ENCODE data around the gene ZFYVE9.
A peak's percentile ranks its signal among the peaks of the same experiment; 100 is the strongest.
"Not testable (repeated sequence)": the region's sequence is repeated elsewhere in the genome, so short reads cannot be mapped to it uniquely, and the experiment has no call there.

ZFYVE9 gene, protein sequence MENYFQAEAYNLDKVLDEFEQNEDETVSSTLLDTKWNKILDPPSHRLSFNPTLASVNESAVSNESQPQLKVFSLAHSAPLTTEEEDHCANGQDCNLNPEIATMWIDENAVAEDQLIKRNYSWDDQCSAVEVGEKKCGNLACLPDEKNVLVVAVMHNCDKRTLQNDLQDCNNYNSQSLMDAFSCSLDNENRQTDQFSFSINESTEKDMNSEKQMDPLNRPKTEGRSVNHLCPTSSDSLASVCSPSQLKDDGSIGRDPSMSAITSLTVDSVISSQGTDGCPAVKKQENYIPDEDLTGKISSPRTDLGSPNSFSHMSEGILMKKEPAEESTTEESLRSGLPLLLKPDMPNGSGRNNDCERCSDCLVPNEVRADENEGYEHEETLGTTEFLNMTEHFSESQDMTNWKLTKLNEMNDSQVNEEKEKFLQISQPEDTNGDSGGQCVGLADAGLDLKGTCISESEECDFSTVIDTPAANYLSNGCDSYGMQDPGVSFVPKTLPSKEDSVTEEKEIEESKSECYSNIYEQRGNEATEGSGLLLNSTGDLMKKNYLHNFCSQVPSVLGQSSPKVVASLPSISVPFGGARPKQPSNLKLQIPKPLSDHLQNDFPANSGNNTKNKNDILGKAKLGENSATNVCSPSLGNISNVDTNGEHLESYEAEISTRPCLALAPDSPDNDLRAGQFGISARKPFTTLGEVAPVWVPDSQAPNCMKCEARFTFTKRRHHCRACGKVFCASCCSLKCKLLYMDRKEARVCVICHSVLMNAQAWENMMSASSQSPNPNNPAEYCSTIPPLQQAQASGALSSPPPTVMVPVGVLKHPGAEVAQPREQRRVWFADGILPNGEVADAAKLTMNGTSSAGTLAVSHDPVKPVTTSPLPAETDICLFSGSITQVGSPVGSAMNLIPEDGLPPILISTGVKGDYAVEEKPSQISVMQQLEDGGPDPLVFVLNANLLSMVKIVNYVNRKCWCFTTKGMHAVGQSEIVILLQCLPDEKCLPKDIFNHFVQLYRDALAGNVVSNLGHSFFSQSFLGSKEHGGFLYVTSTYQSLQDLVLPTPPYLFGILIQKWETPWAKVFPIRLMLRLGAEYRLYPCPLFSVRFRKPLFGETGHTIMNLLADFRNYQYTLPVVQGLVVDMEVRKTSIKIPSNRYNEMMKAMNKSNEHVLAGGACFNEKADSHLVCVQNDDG (N-terminal part only)

DNA sequence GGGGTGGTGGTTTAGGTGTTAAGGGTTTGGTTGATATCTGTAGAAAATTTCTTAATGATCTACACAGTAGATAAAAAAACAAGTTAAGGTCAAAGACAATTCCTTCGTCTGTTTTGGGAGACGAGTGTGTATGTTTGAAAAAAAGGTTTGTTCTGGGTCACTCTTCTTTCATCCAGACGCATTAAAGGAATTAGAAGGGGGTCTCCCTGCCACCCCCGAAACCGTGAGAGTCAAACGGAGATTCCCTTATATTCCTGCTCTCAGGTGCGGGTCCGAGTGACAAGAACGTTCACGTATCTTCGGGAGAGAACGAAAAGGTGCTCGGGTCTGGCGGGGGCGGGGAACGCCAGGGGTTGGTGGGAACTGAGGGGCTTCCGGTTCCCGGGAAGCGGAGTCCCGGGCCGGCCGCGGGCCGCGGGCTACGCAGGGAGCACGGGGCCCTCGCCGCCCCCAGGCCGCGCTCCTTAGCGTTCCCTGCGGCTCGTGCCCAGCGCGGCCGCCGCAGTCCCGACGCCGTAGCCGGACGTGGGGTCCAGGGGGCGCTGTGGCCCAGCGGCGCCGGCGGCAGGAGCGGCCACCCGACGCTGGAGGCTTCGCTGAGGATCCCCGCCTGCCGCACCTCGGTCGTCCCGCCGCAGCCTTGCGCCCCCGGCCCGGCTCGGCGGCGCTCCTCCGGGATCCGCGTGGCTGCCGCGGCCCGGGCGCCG lies at the start of gene ZFYVE9:
ZFYVE9 (plus strand) TSS at position 577 of the 707 bp plus-strand sequence. CDS start 91,118 bp downstream, outside the sequence.
- peak; percentile 88 for DNase-seq (ENCODE audit: low spot score)

DNA sequence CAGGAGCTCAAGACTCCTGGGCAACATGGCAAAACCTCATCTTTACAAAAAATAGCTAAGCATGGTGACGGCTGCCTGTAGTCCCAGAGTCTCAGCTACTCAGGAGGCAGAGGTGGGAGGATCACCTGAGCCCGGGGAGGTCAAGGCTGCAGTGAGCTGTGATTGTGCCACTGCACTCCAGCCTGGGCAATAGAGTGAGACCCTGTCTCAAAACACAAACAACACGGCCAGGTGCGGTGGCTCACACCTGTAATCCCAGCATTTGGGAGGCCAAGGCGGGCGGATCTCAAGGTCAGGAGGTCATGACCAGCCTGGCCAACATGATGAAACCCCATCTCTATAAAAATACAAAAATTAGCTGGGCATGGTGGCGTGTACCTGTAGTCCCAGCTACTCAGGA lies 47.6 kb upstream of the ZFYVE9 start:
- not testable (repeated sequence) for DNase-seq (ENCODE audit: low spot score)

DNA sequence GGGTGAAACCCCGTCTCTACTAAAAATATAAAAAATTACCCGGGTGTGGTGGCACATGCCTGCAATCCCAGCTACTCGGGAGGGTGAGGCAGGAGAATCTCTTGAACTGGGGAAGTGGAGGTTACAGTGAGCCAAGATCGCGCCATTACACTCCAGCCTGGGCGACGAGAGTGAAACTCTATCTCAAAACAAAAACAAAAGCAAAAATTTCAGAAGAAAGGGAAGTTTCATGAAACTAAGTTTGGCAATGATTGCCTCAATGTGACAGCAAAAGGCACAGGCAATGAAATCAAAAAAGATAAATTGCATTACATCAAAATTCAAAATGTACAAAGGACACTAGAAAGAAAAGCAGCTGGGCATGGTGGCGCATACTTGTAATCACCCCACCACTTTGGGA lies 45.7 kb upstream of the ZFYVE9 start:
- no peak for DNase-seq (ENCODE audit: low spot score)

DNA sequence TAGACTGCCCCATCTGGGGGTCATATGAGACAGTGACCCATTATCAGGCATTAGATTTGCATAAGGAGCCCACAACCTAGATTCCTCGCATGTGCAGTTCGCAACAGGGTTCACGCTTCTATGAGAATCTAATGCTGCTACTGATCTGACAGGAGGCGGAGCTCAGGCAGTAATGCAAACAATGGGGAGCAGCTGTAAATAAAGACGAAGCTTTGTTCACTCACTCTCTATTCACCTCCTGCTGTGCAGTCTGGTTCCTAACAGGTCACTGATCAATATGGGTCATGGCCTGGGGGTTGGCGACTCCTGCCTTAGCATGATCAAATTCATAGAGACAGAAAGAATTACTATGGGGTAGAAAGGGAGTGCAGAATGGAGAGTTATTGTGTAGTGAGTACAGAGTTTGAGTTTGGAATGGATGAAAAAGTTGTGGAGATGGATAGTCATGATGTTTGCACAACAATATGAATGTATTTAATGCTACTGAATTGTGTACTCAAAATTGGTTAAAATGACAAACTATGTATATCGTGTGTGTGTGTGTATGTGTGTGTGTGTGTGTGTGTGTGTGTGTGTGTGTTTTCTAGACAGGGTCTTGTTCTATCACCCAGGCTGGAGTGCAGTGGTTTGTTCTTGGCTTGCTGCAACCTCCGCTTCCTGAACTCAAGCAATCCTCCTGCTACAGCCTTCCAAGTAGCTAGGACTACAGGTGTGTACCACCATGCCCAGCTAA lies 43.6 kb upstream of the ZFYVE9 start:
- DNase-seq (ENCODE audit: low spot score), result no peak

DNA sequence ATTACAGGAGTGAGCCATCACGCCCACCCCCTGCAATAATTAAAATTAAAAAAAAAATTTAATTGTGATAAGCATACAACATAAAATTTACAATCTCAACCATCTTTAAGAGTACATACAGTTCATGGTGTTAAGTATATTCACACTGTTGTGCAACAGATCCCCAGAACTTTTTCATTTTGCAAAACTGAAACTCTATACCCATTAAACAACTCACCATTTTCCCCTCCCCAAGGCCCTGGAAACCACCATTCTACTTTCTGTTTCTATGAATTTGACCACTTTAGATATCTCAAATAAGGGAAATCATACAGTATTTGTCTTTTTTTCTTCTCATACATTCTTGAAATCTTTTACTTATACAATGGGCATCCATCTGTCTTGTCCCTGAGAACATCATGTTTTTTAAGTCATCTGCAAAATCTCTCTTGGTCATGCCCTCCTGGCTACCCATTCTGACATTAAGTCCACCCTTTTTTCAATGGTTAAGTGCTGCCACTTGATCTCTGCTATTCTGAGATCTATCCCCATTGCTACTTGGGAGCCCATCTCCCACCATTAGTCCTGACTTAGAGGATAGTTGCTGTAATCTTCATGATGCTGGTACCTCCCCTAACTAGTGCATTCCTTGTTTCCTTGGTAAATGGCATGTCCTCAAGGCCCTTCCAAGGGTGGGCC lies 39.4 kb upstream of the ZFYVE9 start:
- no peak for DNase-seq (ENCODE audit: low spot score)

DNA sequence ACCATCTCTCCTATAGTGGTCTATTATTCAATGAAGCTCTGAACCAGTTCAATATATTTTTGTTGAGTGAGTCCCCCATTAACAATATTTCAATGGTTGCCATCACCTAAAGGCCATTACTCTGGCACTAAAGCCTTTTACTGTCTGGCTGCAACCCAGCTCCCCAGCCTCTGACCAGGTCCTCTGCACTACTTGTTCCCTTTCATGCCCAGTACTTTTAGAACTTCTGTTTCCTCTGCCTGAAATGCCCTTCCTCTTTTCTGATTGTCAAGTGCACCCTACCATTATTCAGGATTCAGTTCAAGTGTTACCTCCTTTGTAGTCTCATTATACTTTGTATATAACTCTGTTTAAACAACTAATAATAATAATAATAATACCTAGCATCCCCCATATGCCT lies 30.4 kb upstream of the ZFYVE9 start:
- no peak for DNase-seq (ENCODE audit: low spot score)

DNA sequence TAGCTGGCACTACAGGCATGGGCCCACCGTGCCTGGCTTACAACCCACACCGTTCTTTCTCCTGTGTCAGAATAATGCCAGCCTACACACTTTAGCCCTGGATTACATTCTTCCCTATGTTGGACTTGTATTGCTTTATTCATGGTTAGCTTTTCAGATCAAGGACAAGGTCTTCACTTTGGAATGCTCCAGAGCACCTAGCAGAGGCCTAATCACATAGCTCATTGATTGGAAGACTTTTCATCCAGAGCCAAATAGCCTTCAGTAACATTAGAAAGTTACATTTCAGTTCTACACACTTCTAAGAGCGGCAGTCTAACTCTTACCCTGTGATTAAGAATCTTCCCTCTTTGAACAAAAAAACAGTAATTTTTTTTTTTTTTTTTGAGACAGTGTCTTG lies 29.4 kb upstream of the ZFYVE9 start:
- no peak for DNase-seq (ENCODE audit: low spot score)

DNA sequence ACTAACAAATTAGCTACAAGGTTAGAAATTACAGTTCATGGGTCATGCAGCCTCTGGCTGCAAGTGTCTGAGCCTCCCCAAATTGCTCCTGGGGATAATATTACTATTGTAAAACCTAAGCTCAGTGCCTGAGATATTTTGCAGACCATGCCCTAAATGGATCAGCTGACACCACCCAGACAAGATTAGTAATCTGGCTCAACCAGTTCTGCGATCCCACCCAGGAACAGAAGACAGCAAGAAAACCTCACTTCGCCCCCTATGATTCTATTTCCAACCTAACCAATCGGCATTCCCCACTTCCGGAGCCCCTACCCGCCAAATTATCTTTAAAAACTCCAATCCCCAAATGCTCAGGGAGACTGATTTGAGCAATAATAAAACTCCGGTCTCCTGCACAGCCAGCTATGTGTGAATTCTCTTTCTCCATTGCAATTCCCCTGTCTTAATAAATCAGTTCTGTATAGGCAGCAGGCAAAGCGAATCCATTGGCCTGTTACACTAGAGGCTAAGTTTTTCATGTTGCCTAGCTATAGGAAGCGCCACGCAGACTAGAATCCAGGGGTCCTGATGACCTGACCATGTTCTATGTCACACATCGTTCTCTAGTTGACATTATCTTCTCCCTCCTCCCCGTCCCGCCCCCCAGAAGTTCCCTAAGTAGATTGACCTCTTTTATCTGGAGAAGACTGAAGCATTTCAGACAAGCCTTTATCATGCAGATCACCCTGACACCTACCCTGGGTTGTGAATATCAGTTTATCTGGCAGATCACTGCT lies 22.4 kb upstream of the ZFYVE9 start:
- DNase-seq (ENCODE audit: low spot score), result no peak

DNA sequence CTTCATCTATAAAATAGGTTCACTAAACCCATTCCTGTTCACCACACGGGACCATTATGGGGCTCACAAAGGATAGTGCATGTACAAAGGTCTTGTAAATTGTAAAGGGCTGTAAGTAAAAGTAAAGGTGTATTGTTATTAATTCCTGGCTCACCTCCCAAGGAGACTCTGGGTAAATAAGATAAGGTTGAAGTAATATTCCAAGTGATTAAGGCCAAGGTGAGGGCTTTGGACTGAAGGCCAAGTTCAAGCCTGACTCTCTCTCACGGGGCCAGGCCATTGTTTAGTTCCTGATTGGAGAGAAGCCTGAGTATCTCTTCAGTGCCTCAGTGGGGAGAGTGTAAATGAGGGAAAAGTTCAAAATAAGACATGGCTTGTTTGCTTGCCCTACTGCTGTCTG lies 19.5 kb upstream of the ZFYVE9 start:
- DNase-seq (ENCODE audit: low spot score), result no peak

DNA sequence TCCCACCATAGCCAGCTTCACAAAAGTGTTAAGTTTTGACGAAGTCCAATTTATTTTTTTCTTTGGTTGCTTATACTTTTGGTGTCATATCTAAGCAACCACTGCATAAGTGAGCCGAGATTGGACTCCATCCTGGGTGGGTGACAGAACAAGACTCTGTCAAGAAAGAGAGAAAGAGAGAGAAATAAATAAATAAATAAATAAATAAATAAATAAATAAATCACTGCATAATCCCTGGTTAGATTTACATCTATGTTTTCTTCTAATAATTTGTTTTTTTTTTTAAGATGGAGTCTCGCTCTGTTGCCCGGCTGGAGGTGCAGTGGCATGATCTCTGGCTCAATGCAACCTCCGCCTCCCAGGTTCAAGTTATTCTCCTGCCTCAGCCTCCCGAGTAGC lies 18.3 kb upstream of the ZFYVE9 start:
- DNase-seq (ENCODE audit: low spot score), result no peak

DNA sequence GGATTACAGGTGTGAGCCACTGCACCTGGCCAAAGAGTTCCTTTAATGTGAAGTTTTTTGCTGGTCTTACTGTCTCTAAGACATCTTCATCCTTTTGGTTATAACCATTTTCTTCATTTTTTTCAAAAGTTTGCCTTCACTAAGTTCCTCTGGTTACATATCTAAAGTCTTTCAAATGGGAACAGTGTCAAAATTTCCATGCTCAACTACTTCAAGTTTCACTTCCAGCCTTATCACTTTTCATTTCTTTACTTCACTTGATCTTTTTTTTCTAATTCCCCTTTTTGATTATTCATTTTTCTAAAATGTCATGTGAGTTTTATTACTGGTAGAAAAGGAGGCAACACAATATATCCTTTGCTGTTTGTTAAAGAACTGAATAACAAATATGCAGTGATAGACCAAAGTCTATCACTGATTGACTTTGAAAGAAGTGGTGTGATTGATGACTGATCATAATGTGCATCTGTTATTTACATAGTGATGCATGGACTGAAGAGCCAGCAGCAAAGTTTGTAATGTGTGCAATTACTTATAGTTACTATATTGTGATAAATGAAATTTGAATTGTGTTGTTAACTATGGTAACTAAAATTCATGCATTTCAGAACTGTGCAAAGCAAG lies 16.0 kb upstream of the ZFYVE9 start:
- DNase-seq (ENCODE audit: low spot score), result no peak

DNA sequence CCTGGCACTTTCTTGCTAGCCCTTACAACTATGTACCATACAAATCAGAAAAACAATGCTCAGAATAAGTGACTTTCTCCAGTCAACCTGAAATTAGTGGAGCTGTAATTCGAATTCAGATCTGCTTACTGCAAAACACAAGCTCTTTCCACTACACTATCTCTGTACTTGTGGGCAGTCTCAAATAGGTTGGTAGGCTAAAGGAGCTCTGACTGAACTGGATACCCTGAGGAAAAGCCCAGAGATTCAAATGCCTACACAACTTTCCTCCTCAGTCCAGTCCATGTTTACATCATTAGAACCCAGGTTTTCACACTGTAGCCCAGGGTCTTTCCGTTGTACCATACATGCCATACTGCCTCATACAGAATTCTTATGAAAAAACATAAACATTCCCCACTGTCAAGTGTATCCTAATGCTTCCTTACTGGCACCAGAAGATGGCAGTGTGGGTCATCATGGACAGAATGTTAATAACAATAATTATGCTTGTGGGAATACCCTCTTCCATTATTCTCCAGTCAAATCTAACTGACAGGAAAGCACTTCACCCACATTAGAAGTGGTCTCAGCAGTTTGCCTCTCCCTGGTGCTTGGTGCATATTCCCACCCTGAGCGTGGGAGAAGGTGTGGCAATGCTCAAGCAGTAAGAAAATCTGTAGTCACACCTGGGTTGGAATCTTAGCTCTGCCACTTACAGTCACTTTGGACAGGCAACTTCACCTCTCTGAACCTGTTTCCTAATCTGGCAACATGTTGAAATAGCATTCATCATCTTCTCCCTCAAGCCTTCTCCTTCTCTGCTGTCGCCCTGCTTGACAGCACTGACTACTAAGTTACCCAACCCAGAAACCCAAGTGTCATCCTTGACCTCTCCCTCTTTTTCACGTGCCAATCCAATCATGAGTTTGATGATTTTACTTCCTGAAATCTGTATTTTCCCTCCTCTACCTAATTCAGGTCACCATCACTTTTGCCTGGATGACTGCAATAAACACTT lies 14.4 kb upstream of the ZFYVE9 start:
- no peak for DNase-seq (ENCODE audit: low spot score)

DNA sequence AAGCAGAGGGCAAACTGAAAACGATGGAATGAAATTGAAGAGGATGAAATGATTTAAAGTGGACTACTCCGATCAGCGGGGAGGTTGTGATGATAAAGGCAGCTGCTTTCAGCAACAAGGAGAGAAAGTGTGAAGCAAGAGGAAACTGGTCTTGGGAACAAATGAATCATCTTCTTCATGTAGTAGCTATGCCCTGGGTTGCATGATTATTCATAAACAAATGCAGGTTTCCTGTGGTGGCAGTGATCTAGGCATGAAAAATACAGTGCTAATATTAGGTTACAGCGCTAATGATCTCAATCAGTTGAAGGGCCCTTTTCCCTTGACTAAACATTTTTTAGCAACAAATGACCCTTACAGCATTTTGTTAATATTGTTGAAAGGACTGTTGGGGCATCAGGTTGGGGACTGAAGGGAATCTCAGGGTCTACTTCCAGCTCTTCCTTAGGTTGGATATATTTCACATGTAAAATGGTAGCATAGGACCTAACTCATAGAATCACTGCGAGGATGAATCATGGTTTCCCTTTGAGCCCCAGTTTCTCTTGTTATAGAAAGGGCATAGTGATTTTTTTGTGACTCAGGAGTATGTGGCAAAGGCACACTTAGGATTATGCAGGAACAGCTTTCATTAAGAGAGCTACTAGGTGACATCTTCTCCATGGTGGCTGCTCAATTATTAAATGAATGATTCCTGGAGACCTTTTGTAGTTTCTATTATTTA lies 1.9 kb upstream of the ZFYVE9 start:
- DNase-seq (ENCODE audit: low spot score), result no peak

DNA sequence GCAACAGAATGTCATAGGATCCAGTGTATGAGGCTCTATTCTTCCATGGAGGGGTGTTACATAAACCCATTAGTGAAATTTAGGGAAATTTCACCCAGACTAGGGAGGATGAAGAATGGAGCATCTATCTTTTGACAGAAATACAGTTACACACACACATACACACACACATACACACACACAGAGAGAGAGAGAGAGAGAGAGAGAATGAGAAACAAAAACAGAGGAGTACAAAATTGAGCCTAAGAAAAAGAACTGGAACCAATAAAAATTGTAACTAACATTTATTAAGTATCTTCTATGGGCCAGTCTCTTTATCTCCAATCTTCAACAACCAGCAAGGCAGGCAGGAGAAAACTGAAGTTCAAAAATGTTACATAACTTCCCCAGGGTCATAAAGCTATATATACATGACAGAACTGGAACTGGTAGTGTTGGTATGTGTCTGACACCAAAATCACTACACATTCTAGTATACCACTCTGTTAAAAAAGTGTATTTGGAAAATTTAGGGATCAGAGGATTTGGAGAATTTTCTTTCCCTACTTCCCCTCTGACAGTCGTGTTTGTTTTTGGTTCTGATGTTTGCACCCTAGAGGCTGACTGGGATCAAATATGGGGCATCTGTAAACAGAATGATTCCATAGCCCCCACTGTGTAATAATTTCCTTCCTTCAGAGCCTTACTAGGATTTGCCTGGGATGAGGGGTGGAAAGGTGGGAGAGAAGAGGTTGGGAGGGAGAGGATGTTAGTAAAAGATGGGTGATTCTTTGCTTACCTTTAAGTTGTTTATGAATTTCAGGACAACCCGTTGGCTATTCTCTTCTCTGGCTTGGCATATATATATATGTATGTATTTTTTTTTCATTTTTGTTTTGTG lies 1.0 kb upstream of the ZFYVE9 start:
- no peak for DNase-seq (ENCODE audit: low spot score)

DNA sequence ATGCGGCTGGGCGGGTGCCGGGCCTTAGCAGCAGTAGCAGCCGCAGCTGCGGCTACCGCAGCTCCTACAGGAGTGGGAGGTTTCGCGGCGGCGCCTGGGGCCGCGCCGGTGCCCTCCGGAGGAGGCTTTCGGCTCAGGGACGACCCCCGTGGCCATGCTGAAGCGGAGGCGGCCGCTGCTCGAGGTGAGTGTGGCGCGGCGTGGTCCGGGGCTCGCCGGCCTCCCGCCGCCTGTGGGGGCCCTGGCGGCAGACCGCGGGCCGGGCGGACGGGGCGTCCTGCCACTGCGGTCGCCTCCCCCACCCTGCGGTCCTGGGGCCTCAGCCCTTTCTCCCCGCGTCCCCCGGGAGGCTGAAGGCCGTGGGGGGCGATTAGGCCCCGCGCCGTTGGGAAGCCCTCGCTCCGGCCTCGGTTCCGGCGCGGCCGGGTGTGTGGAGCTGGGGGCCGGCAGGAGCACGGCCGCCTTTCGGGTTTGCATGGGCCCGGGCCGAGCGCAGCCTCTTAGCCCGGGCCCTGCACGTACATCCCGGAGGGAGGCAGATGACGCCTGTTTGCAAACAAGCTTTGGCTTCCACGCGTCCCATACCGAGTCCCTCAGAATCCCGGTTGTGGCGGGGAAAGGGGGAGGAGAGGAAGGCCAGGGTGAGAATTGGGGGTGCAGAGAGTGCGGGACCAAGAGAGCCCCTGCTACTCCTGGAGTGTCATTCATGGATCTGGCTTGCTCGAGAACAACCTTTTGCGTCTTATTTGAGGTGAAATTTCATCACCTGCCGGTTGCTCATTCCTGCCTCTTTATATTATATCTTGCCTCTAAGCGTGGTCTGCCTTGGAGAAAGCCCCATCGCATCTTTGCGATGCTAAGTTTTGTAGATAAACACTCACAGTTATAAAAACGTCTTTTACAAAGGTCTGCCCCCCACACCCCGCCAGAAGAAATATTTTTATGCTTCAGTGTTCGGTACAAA lies 613 bp downstream of the ZFYVE9 start:
- peak; percentile 79 for DNase-seq (ENCODE audit: low spot score)
